D721Med (cell line): ENCODE measurements around the gene TBC1D8.

Source experiments
- DNase-seq: peaks from one replicate; pipeline ENCODE4 v3.0.0; 2011; ENCODE audit warnings: low spot score; ENCODE audit not compliant: insufficient read length
- FAIRE-seq: peaks from 2 replicates; lab custom pipeline; 2011; peaks lifted over from hg19 to GRCh38; lab: Jason Lieb, UNC
- CTCF ChIP-seq: IDR thresholded peaks from 2 replicates; pipeline ENCODE4 v1.5.1; 2012; ENCODE audit warnings: mild to moderate bottlenecking, control low read depth; ENCODE audit not compliant: insufficient read depth; ENCODE audit errors: missing control alignments

TBC1D8 gene

GRCh38 chr2:100964222-100964621 lies 187.0 kb downstream of the TBC1D8 start:
- no peak for FAIRE-seq
- no peak for DNase-seq
- no peak for TF ChIP-seq CTCF

GRCh38 chr2:100963026-100963375 lies 188.2 kb downstream of the TBC1D8 start:
- no peak for TF ChIP-seq CTCF
- DNase-seq (no peak), FAIRE-seq (no peak)

- DNase-seq, result no peak
- no peak for FAIRE-seq
- no peak for TF ChIP-seq CTCF
Measured at GRCh38 chr2:100962366-100963025, 188.7 kb downstream of the TBC1D8 start.

- no peak for TF ChIP-seq CTCF
- FAIRE-seq, result no peak
- DNase-seq, result no peak
Measured at GRCh38 chr2:100960688-100961087, 190.5 kb downstream of the TBC1D8 start.

GRCh38 chr2:100959225-100959880 lies 191.8 kb downstream of the TBC1D8 start:
- no peak for TF ChIP-seq CTCF
- FAIRE-seq (no peak), DNase-seq (no peak)

GRCh38 chr2:100957996-100958653 lies 193.1 kb downstream of the TBC1D8 start:
- FAIRE-seq (no peak), DNase-seq (no peak)
- TF ChIP-seq CTCF, result no peak
